GM18526 (cell line): ENCODE results near the gene SUN1.

Experiments
- POLR2A ChIP-seq: IDR thresholded peaks from 3 replicates; pipeline ENCODE4 v1.6.1; 2011; ENCODE audit not compliant: insufficient read length; ENCODE audit errors: extremely low read depth

The SUN1 gene

GRCh38 chr7:876077-876971 lies 44.0 kb downstream of the SUN1 start, which contains the start of gene GET4:
Gene GET4, plus strand, starts transcription at chr7:876554. Its CDS starts 92 bp downstream, at chr7:876646.
- TF ChIP-seq POLR2A, result peak; percentile 66

- TF ChIP-seq POLR2A, result no peak
Measured at GRCh38 chr7:876972-877311, 44.7 kb downstream of the SUN1 start.

- TF ChIP-seq POLR2A, result no peak
Measured at GRCh38 chr7:877312-878232, 45.3 kb downstream of the SUN1 start.

GRCh38 chr7:879093-879492 lies 46.8 kb downstream of the SUN1 start:
- no peak for TF ChIP-seq POLR2A

- no peak for TF ChIP-seq POLR2A
Measured at GRCh38 chr7:879706-880105, 47.4 kb downstream of the SUN1 start.

GRCh38 chr7:880450-880849 lies 48.2 kb downstream of the SUN1 start:
- TF ChIP-seq POLR2A, result no peak

- no peak for TF ChIP-seq POLR2A
Measured at GRCh38 chr7:881441-882234, 49.4 kb downstream of the SUN1 start.

- no peak for TF ChIP-seq POLR2A
Measured at GRCh38 chr7:882336-883035, 50.2 kb downstream of the SUN1 start.

- no peak for TF ChIP-seq POLR2A
Measured at GRCh38 chr7:883055-884021, 51.1 kb downstream of the SUN1 start.

- TF ChIP-seq POLR2A, result no peak
Measured at GRCh38 chr7:884191-885003, 52.1 kb downstream of the SUN1 start.

GRCh38 chr7:885261-885892 lies 53.1 kb downstream of the SUN1 start:
- no peak for TF ChIP-seq POLR2A
